ACHN (cell line): ENCODE data around the gene TTC3.
"Not testable (repeated sequence)": the region's sequence is repeated elsewhere in the genome, so short reads cannot be mapped to it uniquely, and the experiment has no call there.

Source experiments
- DNase-seq: peaks from one replicate; pipeline ENCODE4 v3.0.0-alpha.2; 2015
- in situ Hi-C: cut with HindIII; loops from 2 replicates; pipeline ENCODE4 v1.10.0; 2017; ENCODE audit warnings: low sequenced_read_pairs, low pct_ligation_motif_present, low pct_unique_long_range_greater_than_20kb

Gene TTC3

GRCh38 chr21:37128076-37128475 lies 55.0 kb downstream of the TTC3 start:
- DNase-seq: no peak
- in situ Hi-C loops: no loop called here

- in situ Hi-C loops: no loop called here
- DNase-seq: peak; percentile 1
Measured at GRCh38 chr21:37130971-37131370, 57.9 kb downstream of the TTC3 start.

GRCh38 chr21:37136261-37136660 lies 63.2 kb downstream of the TTC3 start:
- in situ Hi-C loops: no loop called here
- no peak for DNase-seq

- in situ Hi-C loops: no loop called here
- no peak for DNase-seq
Measured at GRCh38 chr21:37136744-37137143, 63.7 kb downstream of the TTC3 start.

- in situ Hi-C loops: no loop called here
- DNase-seq: no peak
Measured at GRCh38 chr21:37139154-37139553, 66.1 kb downstream of the TTC3 start.

GRCh38 chr21:37139902-37140301 lies 66.8 kb downstream of the TTC3 start:
- no peak for DNase-seq
- in situ Hi-C loops: no loop called here

- in situ Hi-C loops: not testable (repeated sequence)
Measured at GRCh38 chr21:37143392-37143791, 70.3 kb downstream of the TTC3 start.

GRCh38 chr21:37145635-37146111 lies 72.6 kb downstream of the TTC3 start:
- DNase-seq: no peak
- in situ Hi-C loops: no loop called here

More at GRCh38 chr21:37143392-37143791, 70.3 kb downstream of the TTC3 start:
- not testable (repeated sequence) for DNase-seq

GRCh38 chr21:37146320-37147235 lies 73.5 kb downstream of the TTC3 start:
- in situ Hi-C loops: no loop called here

GRCh38 chr21:37149411-37149810 lies 76.4 kb downstream of the TTC3 start:
- in situ Hi-C loops: no loop called here
- DNase-seq: no peak

More at GRCh38 chr21:37146320-37147235, 73.5 kb downstream of the TTC3 start:
- DNase-seq: no peak

- in situ Hi-C loops: no loop called here
- DNase-seq: no peak
Measured at GRCh38 chr21:37153196-37153934, 80.3 kb downstream of the TTC3 start.

GRCh38 chr21:37153935-37154350 lies 80.9 kb downstream of the TTC3 start:
- DNase-seq: no peak
- in situ Hi-C loops: no loop called here

- in situ Hi-C loops: no loop called here
- no peak for DNase-seq
Measured at GRCh38 chr21:37155186-37155585, 82.1 kb downstream of the TTC3 start.

- in situ Hi-C loops: no loop called here
- no peak for DNase-seq
Measured at GRCh38 chr21:37157938-37158337, 84.9 kb downstream of the TTC3 start.

- in situ Hi-C loops: no loop called here
- DNase-seq: no peak
Measured at GRCh38 chr21:37159053-37159776, 86.2 kb downstream of the TTC3 start.

- in situ Hi-C loops: no loop called here
- DNase-seq: no peak
Measured at GRCh38 chr21:37159949-37160348, 86.9 kb downstream of the TTC3 start.

- in situ Hi-C loops: no loop called here
Measured at GRCh38 chr21:37164742-37165141, 91.7 kb downstream of the TTC3 start.

GRCh38 chr21:37165586-37165985 lies 92.5 kb downstream of the TTC3 start:
- no peak for DNase-seq
- in situ Hi-C loops: no loop called here

More at GRCh38 chr21:37164742-37165141, 91.7 kb downstream of the TTC3 start:
- DNase-seq: no peak

- in situ Hi-C loops: no loop called here
Measured at GRCh38 chr21:37166733-37167132, 93.7 kb downstream of the TTC3 start.

More at GRCh38 chr21:37166733-37167132, 93.7 kb downstream of the TTC3 start:
- DNase-seq: peak; percentile 27
